GM21381 (cell line): ENCODE measurements around the gene RALGDS.
"Not testable (repeated sequence)": the region's sequence is repeated elsewhere in the genome, so short reads cannot be mapped to it uniquely, and the experiment has no call there.

Experiments
- ATAC-seq: cut with Tn5 transposase; IDR thresholded peaks from one replicate; pipeline ENCODE4 v1.9.1; 2021; ENCODE audit warnings: mild to moderate bottlenecking, moderate library complexity; ENCODE audit not compliant: unreplicated experiment

Gene RALGDS

DNA sequence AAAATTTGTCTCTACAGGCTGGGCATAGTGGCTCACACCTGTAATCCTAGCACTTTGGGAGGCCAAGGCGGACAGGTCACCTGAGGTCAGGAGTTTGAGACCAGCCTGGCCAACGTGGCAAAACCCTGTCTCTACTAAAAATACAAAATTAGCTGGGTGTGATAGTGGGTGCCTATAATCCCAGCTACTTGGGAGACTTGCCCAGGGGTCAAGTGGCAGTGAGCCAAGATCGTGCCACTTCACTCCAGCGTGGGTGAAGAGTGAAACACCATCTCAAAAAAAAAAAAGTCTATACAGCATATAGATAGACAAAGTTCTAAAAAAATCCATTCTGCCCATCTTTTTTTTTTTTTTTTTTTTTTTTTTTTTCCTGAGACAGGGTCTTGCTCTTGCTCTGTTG, 26.7 kb downstream of the RALGDS start:
- not testable (repeated sequence) for ATAC-seq

DNA sequence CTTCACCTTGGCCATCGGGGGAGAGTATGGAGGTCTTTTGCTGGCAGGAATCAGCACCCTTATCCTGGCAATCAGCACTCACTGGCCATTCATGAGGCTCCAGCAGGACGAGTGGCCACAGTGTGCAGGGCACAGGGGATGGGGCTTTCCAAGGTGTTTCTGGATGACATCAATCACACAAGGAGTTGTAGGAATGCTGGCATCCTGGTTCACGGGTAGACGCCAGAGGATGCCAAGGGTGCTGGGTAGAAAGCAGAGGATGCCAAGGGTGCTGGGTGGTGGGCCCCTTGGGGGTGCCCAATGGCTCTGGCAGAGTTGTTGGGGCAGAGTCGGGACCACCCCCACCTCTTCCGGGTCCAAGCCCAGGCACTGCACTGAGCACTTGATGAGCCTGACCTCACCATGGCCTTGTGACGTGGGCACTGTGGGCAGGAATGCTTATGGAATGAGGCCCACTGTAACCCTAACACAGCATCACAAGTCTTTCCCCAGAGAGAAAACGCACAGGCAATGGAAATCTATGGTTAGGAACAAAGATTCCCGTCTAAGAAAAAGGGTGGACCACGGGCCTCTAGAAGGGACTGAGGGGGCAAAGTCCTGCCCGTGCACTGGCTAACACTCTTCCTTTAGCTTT, 30.2 kb downstream of the RALGDS start:
- no peak for ATAC-seq

DNA sequence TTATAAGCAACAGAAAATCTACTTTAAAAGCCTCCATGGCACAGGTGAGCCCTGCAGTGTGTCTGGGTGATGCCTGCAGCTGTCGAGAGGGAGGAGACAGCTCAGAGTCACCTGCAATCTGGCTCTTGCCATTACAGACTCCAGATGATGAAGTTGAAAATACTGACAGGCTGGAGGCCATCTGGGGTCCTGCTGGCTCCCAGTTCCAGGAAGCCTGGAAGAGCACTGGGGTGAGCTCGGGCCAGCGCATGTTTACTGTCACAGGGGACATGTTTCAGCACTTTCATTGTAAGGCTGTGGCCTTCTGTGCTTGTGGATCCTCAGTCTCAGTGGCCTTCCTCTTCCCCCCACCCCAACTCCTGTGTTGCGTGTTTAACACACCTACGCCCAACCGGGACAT, 30.9 kb downstream of the RALGDS start:
- no peak for ATAC-seq

DNA sequence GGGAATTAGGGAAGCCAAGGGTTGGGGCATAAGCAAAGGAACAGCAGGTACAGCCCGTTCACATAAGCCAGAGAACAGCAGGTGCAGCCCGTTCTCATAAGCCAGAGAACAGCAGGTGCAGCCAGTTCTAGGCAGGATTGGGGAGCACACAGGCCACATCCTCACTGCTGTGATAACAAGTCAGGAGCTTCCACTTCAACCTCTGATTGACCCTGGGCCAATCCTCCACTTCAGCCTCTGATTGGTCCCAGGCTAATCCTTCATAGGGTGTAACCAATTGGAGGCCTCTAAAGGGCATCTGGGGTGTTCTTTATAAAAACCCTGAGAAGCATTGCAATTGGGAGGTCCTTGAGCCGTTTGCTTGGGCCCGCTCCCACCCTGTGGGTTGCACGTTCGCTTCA, 31.8 kb downstream of the RALGDS start:
- no peak for ATAC-seq

DNA sequence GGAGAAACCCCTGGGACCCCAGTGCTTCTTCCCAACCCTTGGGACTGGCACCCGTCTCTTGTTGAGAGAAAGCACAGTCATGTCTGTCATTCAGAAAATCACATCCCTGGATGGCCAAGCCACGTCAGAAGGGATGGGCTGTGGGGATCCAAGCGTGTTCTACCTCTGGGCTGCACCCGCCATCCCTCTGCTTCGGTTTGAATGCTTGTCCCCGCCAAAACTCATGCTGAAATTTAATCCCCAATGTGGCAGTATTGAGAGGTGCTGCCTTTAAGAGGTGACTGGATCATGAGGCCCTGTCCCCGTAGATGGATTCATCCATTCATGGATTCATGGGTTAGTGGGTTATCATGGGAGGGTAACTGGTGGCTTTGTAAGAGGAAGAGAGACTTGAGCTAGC, 32.3 kb downstream of the RALGDS start:
- ATAC-seq, result no peak

DNA sequence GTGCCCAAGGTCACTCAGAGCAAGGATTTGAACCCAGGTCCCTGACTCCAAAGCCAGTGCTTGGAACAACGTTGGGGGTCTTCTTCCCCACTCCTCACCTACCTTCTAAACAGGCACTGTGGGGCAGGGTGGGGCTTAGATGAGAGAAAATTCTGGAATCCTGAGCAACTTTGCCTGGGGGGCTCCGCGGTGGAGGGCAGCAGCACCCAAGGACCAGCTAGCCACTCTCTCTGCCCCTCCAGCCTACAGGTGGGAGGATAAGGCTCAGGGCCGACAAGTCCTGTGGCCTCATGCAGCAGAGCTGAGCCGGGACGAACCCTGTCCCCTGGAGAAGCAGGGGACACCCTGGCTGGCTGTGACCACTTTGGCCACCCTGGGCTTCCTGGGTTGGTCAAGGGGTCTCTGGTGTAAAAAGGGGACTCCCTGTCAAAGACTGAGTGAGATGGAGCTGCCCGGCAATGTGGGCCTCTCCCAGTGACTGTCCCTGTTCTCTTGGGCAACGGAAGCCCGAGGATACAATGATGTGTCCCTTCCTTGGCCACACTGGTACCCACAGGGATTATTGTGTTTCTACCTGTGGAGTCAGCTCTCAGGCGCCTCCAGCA, 32.8 kb downstream of the RALGDS start:
- no peak for ATAC-seq

DNA sequence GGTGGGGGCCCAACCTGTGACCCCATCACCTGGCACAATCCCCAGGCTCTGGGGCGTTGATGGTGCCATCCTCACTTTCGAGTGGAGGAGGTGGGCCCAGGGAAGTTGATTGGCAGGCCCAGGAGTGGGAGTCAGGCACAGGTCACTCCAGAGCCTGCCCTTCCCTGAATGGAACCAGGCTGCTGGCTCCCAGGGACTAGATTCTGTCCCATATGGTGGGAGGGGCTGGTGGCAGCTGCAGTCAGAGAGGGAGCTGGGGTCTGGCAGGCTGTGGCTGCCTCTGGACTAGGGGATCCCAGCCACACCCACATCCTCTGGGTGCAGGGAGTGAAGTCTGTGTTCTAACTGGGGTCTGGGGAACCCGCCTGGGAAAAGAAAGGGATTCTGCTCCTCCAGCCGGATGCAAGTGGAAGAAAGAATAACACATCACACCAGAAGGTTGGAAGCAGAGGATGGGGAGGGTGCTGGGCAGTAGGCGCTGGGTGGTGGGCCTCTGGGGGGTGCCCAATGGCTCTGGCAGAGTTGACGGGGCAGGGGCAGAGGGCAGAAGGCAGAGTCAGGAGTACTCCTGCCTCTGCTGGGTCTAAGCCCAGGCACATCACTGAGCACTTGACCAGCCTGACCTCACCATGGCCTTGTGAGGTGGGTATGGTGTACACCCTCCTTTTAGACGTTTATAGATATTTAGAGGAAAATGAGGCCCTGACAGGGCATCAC, 33.5 kb downstream of the RALGDS start:
- no peak for ATAC-seq

DNA sequence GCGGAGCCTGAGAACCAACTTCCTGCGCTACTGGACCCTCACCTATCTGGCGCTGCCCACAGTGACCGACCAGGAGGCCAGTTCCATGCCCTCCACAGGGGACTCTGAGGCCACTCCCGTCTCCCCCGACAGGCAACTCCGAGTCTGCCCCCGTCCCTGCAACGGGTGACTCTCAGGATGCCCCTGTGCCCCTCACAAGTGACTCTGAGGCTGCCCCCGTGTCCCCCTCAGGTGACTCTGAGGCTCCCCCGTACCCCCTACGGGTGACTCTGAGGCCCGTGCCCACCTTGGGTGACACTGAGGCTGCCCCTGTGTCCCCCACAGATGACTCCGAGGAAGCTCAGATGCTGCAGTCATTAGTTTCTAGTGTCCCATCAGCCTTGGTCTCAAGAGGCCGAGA, 34.1 kb downstream of the RALGDS start:
- ATAC-seq, result no peak

DNA sequence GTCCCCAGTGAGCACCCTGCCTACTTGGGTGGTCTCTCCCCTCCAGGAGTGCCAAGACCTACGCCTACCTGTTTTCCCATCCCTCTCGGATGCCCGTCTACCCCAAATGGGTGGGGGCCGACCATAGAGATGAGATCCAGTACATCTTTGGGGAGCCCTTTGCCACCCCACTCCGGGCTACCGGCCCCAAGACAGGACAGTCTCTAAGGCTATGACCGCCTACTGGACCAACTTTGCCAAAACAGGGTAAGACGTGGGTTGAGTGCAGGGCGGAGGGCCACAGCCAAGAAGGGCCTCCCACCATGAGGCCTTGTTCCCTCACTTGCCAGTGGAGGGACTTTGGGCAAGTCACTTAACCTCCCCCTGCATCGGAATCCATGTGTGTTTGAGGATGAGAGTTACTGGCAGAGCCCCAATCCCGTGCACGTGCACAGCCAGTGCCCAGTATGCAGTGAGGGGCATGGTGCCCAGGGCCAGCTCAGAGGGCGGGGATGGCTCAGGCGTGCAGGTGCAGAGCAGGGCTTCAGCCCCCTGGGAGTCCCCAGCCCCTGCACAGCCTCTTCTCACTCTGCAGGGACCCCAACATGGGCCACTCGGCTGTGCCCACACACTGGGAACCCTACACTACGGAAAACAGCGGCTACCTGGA, 34.7 kb downstream of the RALGDS start:
- not testable (repeated sequence) for ATAC-seq

DNA sequence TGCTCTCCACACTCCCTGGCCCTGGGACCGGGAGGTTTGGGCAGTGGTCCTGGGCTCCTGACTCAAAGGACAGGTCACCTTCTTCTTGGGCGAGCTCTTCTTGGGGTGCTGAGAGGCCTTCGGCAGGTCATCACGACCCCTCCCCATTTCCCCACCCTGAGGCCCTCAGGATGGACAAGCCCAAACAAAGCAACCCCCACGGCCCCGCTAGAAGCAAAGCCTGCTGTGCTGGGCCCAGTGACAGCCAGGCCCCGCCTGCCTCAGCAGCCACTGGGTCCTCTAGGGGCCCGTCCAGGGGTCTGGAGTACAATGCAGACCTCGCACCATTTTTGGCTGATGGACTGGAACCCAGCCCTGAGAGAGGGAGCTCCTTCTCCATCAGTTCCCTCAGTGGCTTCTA, 37.4 kb downstream of the RALGDS start:
- ATAC-seq, result not testable (repeated sequence)

DNA sequence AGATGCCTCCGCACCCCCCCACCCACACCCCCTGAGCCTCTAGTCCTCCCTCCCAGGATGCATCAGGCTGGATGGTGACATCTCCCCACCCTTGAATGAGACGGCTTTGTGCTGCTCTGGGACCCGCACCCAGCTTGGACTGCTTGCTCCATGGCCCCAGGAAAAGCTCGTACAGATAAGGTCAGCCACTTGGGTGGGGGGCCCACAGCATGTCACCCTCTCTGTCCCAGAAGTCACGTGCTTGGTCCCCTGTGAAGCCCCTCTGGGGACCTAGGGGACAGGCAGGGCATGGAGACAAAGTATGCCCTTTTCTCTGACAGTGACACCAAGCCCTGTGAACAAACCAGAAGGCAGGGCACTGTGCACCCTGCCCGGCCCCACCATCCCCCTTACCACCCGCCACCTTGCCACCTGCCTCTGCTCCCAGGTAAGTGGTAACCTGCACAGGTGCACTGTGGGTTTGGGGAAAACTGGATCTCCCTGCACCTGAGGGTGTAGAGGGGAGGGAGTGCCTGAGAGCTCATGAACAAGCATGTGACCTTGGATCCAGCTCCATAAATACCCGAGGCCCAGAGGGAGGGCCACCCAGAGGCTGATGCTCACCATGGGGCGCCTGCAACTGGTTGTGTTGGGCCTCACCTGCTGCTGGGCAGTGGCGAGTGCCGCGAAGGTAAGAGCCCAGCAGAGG, 38.9 kb downstream of the RALGDS start:
- not testable (repeated sequence) for ATAC-seq

DNA sequence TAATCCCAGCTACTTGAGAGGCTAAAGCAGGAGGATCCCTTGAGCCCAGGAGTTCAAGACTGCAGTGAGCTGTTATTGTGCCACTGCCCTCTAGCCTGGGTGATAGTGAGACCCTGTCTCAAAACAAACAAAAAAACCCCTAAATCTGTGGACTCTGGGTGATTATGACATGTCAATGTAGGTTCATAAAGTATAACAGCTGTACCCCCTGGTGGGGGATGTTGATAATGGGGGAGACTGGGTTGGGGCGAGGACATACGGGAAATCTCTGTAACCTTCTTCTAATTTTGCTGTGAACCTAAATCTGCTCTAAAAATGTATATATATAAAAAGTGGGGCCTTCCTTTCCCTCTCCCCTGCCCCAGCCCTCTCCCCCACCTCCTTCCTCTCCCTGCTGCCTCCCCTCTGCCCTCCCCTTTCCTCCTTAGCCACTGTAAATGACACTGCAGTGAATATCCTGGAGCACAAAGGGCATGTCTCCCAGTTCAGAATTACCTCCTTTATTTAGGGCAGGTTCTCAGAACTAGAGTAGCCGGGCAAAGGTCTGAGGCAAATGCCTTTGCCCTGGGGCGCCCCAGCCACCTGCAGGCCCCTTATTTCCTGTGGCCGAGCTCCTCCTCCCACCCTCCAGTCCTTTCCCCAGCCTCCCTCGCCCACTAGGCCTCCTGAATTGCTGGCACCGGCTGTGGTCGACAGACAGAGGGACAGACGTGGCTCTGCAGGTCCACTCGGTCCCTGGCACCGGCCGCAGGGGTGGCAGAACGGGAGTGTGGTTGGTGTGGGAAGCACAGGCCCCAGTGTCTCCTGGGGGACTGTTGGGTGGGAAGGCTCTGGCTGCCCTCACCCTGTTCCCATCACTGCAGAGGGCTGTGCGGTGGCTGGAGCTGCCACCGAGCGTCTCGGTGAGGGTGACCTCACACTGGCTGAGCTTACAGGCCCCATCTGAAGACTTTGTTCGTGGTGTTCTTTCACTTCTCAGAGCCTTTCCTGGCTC, 40.0 kb downstream of the RALGDS start:
- ATAC-seq, result not testable (repeated sequence)

DNA sequence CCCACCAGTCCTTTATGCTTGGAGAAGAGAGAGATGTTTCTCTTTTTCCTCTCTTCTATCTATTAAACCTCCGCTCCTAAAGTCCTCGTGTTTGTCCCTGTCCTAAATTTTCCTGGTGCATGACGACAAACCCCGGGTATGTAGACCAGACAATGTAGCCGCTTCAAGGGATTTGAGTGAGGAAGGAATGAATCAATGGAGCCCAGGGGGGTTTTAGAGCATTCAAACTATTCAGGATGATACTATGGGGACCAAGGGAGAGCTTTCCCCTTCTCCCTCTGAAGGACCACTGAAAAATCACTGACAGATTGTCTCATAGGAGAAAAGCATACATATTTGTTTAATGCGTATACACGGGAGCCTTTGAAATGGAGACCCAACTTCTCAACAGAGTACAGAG, 40.9 kb downstream of the RALGDS start:
- ATAC-seq, result no peak

DNA sequence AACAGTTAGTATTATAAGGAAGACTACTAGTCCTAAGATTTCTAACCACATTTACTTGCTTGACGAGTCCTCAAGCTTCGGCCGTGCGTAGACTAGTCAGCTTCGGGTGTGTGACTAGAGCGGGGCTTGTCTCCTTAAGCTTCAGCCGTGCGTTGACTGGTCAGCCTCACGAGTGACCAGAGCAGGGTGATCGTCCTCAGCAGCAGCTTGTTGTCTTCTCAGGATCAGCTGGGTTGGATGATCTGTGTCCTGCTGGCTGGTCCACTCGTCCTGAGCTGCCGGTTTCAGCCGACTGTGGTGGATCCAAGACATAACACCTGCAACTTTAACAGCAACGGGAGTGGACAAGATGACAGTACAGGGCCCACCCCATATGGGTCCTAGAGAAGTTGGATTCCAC, 42.6 kb downstream of the RALGDS start:
- ATAC-seq, result no peak

DNA sequence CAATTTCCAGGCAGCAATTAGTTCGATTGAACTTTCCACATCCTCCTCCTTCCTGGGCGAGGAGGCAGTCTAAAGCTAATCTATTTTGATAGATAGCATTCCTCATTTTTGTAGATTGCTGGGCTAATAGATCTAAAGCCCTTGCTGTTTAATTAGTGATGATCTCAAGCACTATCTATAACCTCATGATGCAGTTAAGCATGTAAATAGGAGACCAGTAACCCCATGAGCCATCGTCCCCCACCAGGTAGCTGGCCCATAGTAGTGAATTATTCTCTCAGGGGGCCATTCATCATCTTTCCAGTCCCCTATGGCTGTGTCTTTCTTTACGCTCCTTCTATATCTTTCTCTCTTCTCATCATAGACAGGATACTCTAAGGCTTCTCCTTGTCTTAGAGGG, 44.3 kb downstream of the RALGDS start:
- ATAC-seq, result no peak

DNA sequence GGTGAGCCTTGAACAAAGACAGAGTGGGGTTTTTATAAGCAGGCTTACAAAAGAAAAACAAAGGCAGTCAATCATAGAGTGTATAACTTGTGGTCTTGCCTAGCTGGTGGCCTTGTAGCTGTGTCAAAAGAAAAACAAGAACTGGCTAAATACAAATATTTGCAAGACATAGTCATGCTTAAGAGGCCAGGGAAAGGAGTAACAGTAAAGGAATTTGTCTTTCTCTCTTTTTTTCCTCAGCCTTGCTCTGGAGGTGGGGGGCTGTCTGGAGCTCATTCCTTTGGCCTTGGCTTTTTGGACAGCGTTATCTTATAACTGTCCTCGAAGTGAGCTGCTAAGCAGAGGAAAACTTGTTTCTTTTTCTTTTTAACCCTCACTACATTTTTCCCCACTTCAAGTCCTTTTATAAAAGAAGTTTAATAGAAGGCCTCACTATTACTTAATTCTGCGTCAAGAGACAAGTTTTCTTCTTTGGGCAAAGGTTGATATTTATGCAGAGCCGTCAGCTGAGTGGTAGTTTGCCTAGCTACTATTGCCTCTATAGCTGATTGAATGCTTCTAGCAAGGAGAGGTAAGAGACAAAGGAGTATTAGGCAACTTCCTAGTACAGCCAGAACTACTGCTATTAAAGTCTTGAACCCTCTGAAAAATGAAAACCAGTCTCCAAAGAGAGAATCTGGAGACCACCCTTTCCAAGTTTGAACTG, 45.0 kb downstream of the RALGDS start:
- no peak for ATAC-seq

DNA sequence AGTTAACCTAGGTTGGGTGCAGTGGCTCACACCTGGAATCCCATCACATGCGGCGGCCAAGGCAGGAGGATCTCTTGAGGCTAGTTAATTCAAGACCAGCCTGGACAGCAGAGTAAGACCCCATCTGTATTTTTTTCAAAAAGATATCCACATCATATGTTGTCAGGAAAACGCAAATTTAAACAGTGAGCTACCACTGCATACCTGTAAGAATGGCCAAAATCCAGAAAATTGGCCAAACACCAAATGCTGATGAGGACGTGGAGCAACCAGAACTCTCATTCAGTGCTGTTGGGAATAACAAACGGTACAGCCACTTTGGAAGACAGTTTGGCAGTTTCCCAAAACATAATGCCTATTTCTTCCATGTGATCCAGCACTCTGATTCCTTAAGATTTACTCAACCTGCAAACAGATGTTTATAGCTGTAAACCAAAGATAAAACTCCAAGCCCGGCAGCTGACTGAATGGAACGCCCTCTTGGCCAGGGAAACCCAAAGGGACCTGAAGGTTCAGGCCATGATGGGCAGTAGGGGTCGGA, 46.9 kb downstream of the RALGDS start:
- ATAC-seq, result no peak

DNA sequence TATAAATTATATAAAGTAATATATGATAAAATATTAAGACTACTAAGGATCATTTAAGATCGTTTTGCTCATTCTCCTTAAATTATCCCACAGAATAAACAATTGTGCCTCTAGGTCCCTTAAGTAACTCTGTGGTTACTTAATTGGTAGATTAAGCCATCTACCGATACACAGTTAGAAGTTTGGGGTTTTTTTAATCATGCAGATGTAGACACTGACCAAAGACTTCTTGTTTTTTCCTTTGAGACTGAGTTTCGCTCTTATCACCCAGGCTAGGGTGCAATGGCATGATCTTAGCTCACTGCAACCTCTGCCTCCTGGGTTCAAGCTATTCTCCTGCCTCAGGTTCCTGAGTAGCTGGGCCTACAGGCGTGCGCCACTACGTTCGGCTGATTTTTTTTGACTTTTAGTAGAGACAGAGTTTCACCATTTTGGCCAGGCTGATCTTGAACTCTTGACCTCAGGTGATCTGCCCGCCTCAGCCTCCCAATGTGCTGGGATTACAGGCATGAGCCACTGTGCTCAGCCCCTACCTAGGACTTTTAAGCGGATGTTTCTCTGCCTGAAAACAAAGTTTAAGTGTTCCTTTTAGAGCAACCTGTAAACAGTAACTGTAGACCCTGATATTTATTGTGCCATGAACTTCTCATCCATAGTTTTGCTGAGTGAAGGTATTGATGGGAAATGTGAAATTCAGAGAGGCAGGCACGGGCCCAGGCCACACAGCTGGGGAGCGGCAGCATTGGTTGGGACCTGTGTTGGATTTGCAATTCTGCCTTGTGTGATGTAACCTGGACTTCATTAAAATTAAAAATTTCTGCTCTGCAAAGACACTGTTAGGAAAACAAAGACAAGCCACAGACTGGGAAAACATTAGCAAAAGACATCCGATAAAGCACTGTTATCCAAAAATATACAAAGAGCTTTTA, 47.7 kb downstream of the RALGDS start:
- ATAC-seq, result no peak
